Prostate gland (tissue), 2 donors: Measurements from ENCODE around the gene OR4Q3.
"Not testable (repeated sequence)": the region's sequence is repeated elsewhere in the genome, so short reads cannot be mapped to it uniquely, and the experiment has no call there.

Experiments
- POLR2A ChIP-seq: fragments of 450-650 bp; IDR thresholded peaks from one replicate; pipeline ENCODE4 v1.6.1; 2016; ENCODE audit warnings: antibody characterized with exemption, mild to moderate bottlenecking
- POLR2AphosphoS5 ChIP-seq: sonication (generic); formaldehyde crosslinking; IDR thresholded peaks from one replicate; pipeline ENCODE4 v1.6.1; 2017; ENCODE audit warnings: antibody characterized with exemption
- TF ChIP-seq, protein P1 (sequence below), 4 experiments: fragments of 200-600 bp in 2 of 4; fragments of 450-650 bp in 2 of 4; sonication (generic) in 2 of 4; IDR thresholded peaks; 1 replicate in 3 of 4; 2 replicates in 1 of 4; pipeline ENCODE4 v1.5.1; 2016 to 2019; ENCODE audit warnings: antibody characterized with exemption in 4 of 4, mild to moderate bottlenecking in 2 of 4, moderate library complexity in 2 of 4

DNA sequence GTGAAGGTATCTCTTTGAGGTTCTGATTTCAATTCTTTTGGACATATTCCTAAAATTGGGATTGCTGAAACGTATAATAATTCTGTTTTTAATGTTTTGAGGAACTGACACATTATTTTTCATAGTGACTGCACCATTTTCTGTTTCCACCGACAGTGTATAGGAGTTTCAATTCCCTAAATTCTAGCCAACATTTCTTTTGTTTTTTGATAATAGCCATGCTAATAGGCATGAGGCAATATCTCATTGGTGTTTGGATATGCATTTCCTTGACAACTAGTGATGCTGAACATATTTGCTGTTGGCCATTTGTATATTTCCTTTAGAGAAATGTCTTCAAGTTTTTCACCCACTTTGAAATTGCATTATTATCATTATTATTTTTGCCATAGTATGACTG is 29.1 kb downstream of the OR4Q3 start:
- TF ChIP-seq, protein P1, sequence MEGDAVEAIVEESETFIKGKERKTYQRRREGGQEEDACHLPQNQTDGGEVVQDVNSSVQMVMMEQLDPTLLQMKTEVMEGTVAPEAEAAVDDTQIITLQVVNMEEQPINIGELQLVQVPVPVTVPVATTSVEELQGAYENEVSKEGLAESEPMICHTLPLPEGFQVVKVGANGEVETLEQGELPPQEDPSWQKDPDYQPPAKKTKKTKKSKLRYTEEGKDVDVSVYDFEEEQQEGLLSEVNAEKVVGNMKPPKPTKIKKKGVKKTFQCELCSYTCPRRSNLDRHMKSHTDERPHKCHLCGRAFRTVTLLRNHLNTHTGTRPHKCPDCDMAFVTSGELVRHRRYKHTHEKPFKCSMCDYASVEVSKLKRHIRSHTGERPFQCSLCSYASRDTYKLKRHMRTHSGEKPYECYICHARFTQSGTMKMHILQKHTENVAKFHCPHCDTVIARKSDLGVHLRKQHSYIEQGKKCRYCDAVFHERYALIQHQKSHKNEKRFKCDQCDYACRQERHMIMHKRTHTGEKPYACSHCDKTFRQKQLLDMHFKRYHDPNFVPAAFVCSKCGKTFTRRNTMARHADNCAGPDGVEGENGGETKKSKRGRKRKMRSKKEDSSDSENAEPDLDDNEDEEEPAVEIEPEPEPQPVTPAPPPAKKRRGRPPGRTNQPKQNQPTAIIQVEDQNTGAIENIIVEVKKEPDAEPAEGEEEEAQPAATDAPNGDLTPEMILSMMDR (IDR thresholded peaks at IDR 0.05) = not testable (repeated sequence)
- not testable (repeated sequence) for TF ChIP-seq POLR2AphosphoS5, POLR2A
